Cardiac septum (tissue), 1 donor: ENCODE data around the gene LPP. TPM values are rescaled to one million over a fixed set of nuclear protein-coding genes. Genes with fewer than 3 reads are reported as not detected.

Source experiments
- DNase-seq: peaks from one replicate; pipeline ENCODE4 v3.0.0-alpha.2; 2020; ENCODE audit warnings: low spot score
- intact Hi-C: fragments of 100-400 bp; cut with DNase I; formaldehyde crosslinking; loops from one replicate; pipeline ENCODE4 v1.14.0; 2022
- microRNA-seq: library from miRNA; unstranded; fragments of <30 nt; microRNA quantifications from one replicate; pipeline ENCODE4 v1.2.0, GENCODE V29; 2020
- total RNA-seq: library from RNA; stranded (reverse); fragmentation: NEBNext Ultra II Directional; extraction: Animal tissue kit (Norgen Biotek cat#: 25700); gene quantifications from one replicate; pipeline ENCODE4 v1.2.1, GENCODE V29; 2021
- donor health status: DM: no; HTN: no; CAD: no.

LPP gene
- total RNA-seq, 1 donor from 2014 or later: 145 TPM

GRCh38 chr3:188934989-188935388, 781.0 kb downstream of the LPP start:
- intact Hi-C loops: no loop called here
- no peak for DNase-seq

GRCh38 chr3:188936597-188937107, 782.7 kb downstream of the LPP start:
- no peak for DNase-seq
- intact Hi-C loops: no loop called here

- intact Hi-C loops: no loop called here
Measured at GRCh38 chr3:188937389-188937788, 783.4 kb downstream of the LPP start.

GRCh38 chr3:188938999-188939398, 785.0 kb downstream of the LPP start:
- intact Hi-C loops: no loop called here
- DNase-seq: no peak

More at GRCh38 chr3:188937389-188937788, 783.4 kb downstream of the LPP start:
- no peak for DNase-seq

GRCh38 chr3:188939814-188940572, 786.0 kb downstream of the LPP start:
- intact Hi-C loops: no loop called here
- no peak for DNase-seq

Small RNAs within 50 kb of the gene (microRNA-seq; reads per million reads assigned to microRNA genes)
- 6,318 reads per million, percentile 93 among the genes with 10 or more reads in this experiment for gene MIR28
